A549 (cell line): ENCODE results near the gene TLDC2. TPM values are rescaled to one million over a fixed set of nuclear protein-coding genes. Genes with fewer than 3 reads are reported as not detected.

Experiments used
- ATAC-seq, 2 experiments: fragments of 200-7000 bp in 1 of 2; fragments of >200 bp in 1 of 2; cut with Nextera tagmentation in 1 of 2; cut with Tn5 transposase in 1 of 2; 3 replicates each; pipeline versions ENCODE4 v1.8.0 to v1.9.1; 2018 to 2020; ENCODE audit warnings: mild to moderate bottlenecking in 1 of 2, moderate library complexity in 1 of 2
- CTCF ChIA-PET: fragments of 300-600 bp; sonication (Branson Sonifier 250); formaldehyde crosslinking; extraction: SDS; loops from one replicate; lab custom pipeline; 2021; ENCODE audit warnings: antibody characterized with exemption, inconsistent platforms; lab: Yijun Ruan, JAX
- POLR2A ChIA-PET: fragments of 350-600 bp; formaldehyde crosslinking; extraction: SDS; loops from one replicate; lab custom pipeline; 2021; ENCODE audit warnings: antibody characterized with exemption, inconsistent platforms; lab: Yijun Ruan, JAX
- DNase-seq, 2 experiments: peaks; one replicate each; pipeline versions ENCODE4 v3.0.0 to v3.0.0-alpha.2; 2011 to 2016; ENCODE audit warnings: low read depth in 1 of 2, low spot score in 1 of 2
- FAIRE-seq: peaks from 2 replicates; lab custom pipeline; 2011; peaks lifted over from hg19 to GRCh38; lab: Jason Lieb, UNC
- H3K27ac ChIP-seq, 2 experiments: fragments of >200 bp; sonication (Bioruptor Twin); formaldehyde crosslinking; 3 replicates each; pipeline ENCODE4 v1.5.1; 2016 to 2017
- H3K4me1 ChIP-seq: fragments of >200 bp; sonication (Bioruptor Twin); formaldehyde crosslinking; 3 replicates; pipeline ENCODE4 v1.6.1; 2016
- H3K4me2 ChIP-seq: fragments of >200 bp; sonication (Bioruptor Twin); formaldehyde crosslinking; 3 replicates; pipeline ENCODE4 v1.6.1; 2016
- H3K4me3 ChIP-seq: fragments of >200 bp; sonication (Bioruptor Twin); formaldehyde crosslinking; 3 replicates; pipeline ENCODE4 v1.5.1; 2016
- H3K9me3 ChIP-seq: fragments of >200 bp; sonication (Bioruptor Twin); formaldehyde crosslinking; 3 replicates; pipeline ENCODE4 v1.6.1; 2016
- BHLHE40 ChIP-seq: IDR thresholded peaks from 2 replicates; pipeline ENCODE4 v1.6.1; 2012; ENCODE audit warnings: low read depth, low read length, inconsistent platforms
- CBX2 ChIP-seq: fragments of 200-600 bp; sonication (generic); IDR thresholded peaks from 2 replicates; pipeline ENCODE4 v1.6.1; 2016; ENCODE audit warnings: low read depth, mild to moderate bottlenecking, borderline replicate concordance
- CHD4 ChIP-seq: fragments of 200-600 bp; sonication (generic); IDR thresholded peaks from 2 replicates; pipeline ENCODE4 v1.6.1; 2016; ENCODE audit warnings: antibody characterized with exemption, mild to moderate bottlenecking, borderline replicate concordance
- EHF ChIP-seq: fragments of 250-450 bp; sonication (Bioruptor Pico); IDR thresholded peaks from 2 replicates; pipeline ENCODE4 v1.5.0; 2020; ENCODE audit warnings: mild to moderate bottlenecking
- ESRRA ChIP-seq: fragments of 150-350 bp; IDR thresholded peaks from 2 replicates; pipeline ENCODE4 v1.6.1; 2014; ENCODE audit warnings: mild to moderate bottlenecking, low read length, borderline replicate concordance
- FOXS1 ChIP-seq: fragments of 250-450 bp; sonication (Bioruptor Pico); IDR thresholded peaks from 2 replicates; pipeline ENCODE4 v1.5.0; 2020; ENCODE audit warnings: mild to moderate bottlenecking, moderate library complexity
- HDAC2 ChIP-seq: fragments of 200-600 bp; sonication (generic); IDR thresholded peaks from 2 replicates; pipeline ENCODE4 v1.6.1; 2016
- HEYL ChIP-seq: fragments of 250-450 bp; sonication (Bioruptor Pico); IDR thresholded peaks from 2 replicates; pipeline ENCODE4 v1.8.0; 2021; ENCODE audit warnings: mild to moderate bottlenecking, moderate library complexity
- JUNB ChIP-seq: fragments of >200 bp; sonication (Bioruptor Twin); formaldehyde crosslinking; IDR thresholded peaks from 2 replicates; pipeline ENCODE4 v1.6.1; 2016
- KDM1A ChIP-seq: fragments of 200-600 bp; sonication (generic); IDR thresholded peaks from 2 replicates; pipeline ENCODE4 v1.6.1; 2016; ENCODE audit warnings: low read depth, mild to moderate bottlenecking
- KDM5A ChIP-seq: fragments of 200-600 bp; sonication (generic); IDR thresholded peaks from 2 replicates; pipeline ENCODE4 v1.6.1; 2016; ENCODE audit warnings: antibody characterized with exemption, mild to moderate bottlenecking
- MAFK ChIP-seq: fragments of 450-650 bp; IDR thresholded peaks from 2 replicates; pipeline ENCODE4 v1.6.1; 2014; ENCODE audit not compliant: partially characterized antibody
- MAZ ChIP-seq: fragments of 150-350 bp; IDR thresholded peaks from 2 replicates; pipeline ENCODE4 v1.6.1; 2014; ENCODE audit warnings: antibody characterized with exemption, low read depth, low read length, borderline replicate concordance
- MYC ChIP-seq: IDR thresholded peaks from 2 replicates; pipeline ENCODE4 v1.6.1; 2012; ENCODE audit warnings: mild to moderate bottlenecking, inconsistent platforms, low read length, improper control_type of control experiment, borderline replicate concordance
- RAD21 ChIP-seq, 2 experiments: fragments of >200 bp in 1 of 2; sonication (Bioruptor Twin) in 1 of 2; formaldehyde crosslinking in 1 of 2; IDR thresholded peaks in 1 of 2; conservative IDR thresholded peaks in 1 of 2; 2 replicates in 1 of 2; 3 replicates in 1 of 2; pipeline ENCODE4 v1.6.1; 2012 to 2018; ENCODE audit warnings: inconsistent platforms in 1 of 2
- RCOR1 ChIP-seq: fragments of 150-350 bp; IDR thresholded peaks from 2 replicates; pipeline ENCODE4 v1.6.1; 2014; ENCODE audit warnings: antibody characterized with exemption, low read length, low read depth
- RNF2 ChIP-seq: fragments of 200-600 bp; sonication (generic); IDR thresholded peaks from 2 replicates; pipeline ENCODE4 v1.6.1; 2016; ENCODE audit warnings: low read depth, mild to moderate bottlenecking, antibody characterized with exemption, moderate library complexity, borderline replicate concordance
- SMC3 ChIP-seq: fragments of >200 bp; sonication (Bioruptor Twin); formaldehyde crosslinking; IDR thresholded peaks from 3 replicates; pipeline ENCODE4 v1.6.1; 2018; ENCODE audit warnings: inconsistent platforms
- TP53 ChIP-seq: fragments of 250-450 bp; sonication (Bioruptor Pico); IDR thresholded peaks from 2 replicates; pipeline ENCODE4 v1.5.0; 2021; ENCODE audit warnings: mild to moderate bottlenecking, moderate library complexity
- ZFP36 ChIP-seq: fragments of 450-650 bp; IDR thresholded peaks from 2 replicates; pipeline ENCODE4 v1.6.1; 2014; ENCODE audit warnings: borderline replicate concordance; ENCODE audit not compliant: partially characterized antibody
- WGBS: methylation state at CpG from one replicate; pipeline ENCODE4 v1.1.6; 2017; ENCODE audit errors: missing lambda C conversion rate; 5-methylcytosine and 5-hydroxymethylcytosine counted together
- polyA plus RNA-seq, 4 experiments: library from polyadenylated mRNA; depleted of rRNA in 3 of 4; stranded (reverse); fragments of >200 nt; fragmentation: RNase III in 1 of 4; extraction: RNeasy Plus Mini Kit Qiagen cat#74134 plus additional on column Dnase treatment in 1 of 4; gene quantifications; 2 replicates in 3 of 4; 3 replicates in 1 of 4; pipeline ENCODE4 v1.2.3, GENCODE V29; 2011 to 2017
- TF ChIP-seq, protein P1 (sequence below): fragments of 250-450 bp; sonication (Bioruptor Pico); IDR thresholded peaks from 2 replicates; pipeline ENCODE4 v1.5.0; 2020; ENCODE audit warnings: low read depth, mild to moderate bottlenecking, moderate library complexity
- TF ChIP-seq, protein P2 (sequence below): fragments of 200-600 bp; sonication (generic); IDR thresholded peaks from 2 replicates; pipeline ENCODE4 v1.6.1; 2016; ENCODE audit warnings: antibody characterized with exemption, mild to moderate bottlenecking, moderate library complexity
- TF ChIP-seq, protein P3 (sequence below): fragments of 150-350 bp; IDR thresholded peaks from 2 replicates; pipeline ENCODE4 v1.6.1; 2014; ENCODE audit warnings: low read depth, mild to moderate bottlenecking, low read length

The TLDC2 gene
- polyA plus RNA-seq, 2 of the 4 experiments (the other 2 are of a cell fraction): 0.17 TPM; not detected in 1

DNA sequence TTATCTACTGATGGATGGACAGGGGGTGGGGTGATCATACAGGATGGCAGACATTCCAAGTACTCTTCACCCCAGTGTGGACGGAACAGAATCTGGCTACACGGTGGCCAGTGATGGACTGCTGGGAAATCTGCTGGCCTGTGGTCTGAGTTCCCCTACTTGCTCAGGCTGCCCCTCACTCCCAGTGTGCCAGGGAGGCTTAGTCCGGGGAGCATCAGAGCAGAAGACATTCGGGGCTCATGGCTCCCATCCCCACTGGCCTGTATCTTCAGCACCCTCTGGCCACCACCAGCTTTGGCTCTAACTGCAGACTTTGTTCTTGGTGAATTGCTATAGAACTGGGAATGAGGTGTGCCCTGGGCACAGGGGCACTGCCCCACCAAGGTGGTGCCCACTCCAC is 15.3 kb downstream of the TLDC2 start:
- WGBS: 94% methylated on average over 4 of the region's 4 CpGs
- ChIA-PET POLR2A (no interaction called here), CTCF (interaction anchor here (0.6 to 1.5 kb wide), 3 partner anchors 8 to 31 kb away, joined by 3 to 4 read pairs (median 3); a partner anchor contains a TSS)
- Histone ChIP-seq H3K4me2 (no peak overlapping the region), H3K4me1 (no peaks in the 10 kb centered on the region), H3K27ac (no peak overlapping the region), H3K4me3 (no peak overlapping the region), H3K9me3 (no peaks in the 10 kb centered on the region)
- no peak for ATAC-seq
- DNase-seq: no peak
- no peak for TF ChIP-seq CHD4
- TF ChIP-seq EHF (CRISPR knock-in tag): no peak
- no peak for TF ChIP-seq HEYL (CRISPR knock-in tag)
- TF ChIP-seq MYC: no peak
- TF ChIP-seq JUNB: no peak
- TF ChIP-seq RCOR1: no peak
- TF ChIP-seq, protein P1, sequence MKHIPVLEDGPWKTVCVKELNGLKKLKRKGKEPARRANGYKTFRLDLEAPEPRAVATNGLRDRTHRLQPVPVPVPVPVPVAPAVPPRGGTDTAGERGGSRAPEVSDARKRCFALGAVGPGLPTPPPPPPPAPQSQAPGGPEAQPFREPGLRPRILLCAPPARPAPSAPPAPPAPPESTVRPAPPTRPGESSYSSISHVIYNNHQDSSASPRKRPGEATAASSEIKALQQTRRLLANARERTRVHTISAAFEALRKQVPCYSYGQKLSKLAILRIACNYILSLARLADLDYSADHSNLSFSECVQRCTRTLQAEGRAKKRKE (CRISPR knock-in tag): no peak
- TF ChIP-seq KDM5A: no peak
- no peak for FAIRE-seq

DNA sequence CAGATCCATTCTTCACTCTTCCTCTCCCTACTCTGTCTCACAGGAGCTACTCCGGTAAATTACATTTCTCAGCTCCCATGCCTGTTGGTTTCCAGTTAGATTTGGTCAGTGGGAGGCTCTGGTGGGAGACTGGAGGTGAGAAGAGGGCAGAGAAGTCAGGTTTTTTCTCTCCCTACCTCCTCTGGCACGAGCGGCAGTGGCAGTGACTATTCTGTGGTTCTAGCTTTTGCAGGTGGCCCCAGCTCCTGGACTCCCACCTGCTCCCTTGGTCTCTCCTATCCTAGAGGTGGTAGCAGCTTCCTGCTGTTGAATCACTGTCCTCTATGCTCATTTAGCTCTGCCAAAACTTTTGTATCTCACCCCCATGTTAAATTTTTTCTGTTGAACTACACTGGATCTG is 17.9 kb downstream of the TLDC2 start:
- WGBS: 92% methylated on average over 3 of the region's 3 CpGs

DNA sequence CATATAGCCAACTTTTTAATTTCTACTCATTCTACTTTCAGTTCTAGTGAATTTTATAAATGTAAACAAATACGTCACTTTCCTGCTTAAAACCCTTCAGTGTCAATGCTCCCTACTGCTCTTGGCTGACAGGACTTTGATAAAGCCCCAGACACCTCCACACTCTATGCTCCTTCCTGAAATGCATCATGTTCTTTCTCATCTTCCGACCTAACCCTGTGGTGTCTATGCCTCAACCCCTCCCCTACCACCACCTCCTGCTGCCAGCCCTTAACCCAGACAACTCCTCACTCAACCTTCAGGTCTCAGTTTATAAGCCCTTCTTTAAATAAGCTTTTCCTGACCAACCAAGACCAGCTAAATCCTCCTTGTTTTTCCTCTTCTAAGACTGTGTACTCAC is 19.1 kb downstream of the TLDC2 start:
- ChIA-PET POLR2A (no interaction called here), CTCF (interaction anchor here (1.4 to 2.0 kb wide), 2 partner anchors 24 to 86 kb away, joined by 3 to 8 read pairs; no protein-coding TSS in a partner anchor)
- H3K4me1 ChIP-seq: no peaks in the 10 kb centered on the region
- TF ChIP-seq, protein P2, sequence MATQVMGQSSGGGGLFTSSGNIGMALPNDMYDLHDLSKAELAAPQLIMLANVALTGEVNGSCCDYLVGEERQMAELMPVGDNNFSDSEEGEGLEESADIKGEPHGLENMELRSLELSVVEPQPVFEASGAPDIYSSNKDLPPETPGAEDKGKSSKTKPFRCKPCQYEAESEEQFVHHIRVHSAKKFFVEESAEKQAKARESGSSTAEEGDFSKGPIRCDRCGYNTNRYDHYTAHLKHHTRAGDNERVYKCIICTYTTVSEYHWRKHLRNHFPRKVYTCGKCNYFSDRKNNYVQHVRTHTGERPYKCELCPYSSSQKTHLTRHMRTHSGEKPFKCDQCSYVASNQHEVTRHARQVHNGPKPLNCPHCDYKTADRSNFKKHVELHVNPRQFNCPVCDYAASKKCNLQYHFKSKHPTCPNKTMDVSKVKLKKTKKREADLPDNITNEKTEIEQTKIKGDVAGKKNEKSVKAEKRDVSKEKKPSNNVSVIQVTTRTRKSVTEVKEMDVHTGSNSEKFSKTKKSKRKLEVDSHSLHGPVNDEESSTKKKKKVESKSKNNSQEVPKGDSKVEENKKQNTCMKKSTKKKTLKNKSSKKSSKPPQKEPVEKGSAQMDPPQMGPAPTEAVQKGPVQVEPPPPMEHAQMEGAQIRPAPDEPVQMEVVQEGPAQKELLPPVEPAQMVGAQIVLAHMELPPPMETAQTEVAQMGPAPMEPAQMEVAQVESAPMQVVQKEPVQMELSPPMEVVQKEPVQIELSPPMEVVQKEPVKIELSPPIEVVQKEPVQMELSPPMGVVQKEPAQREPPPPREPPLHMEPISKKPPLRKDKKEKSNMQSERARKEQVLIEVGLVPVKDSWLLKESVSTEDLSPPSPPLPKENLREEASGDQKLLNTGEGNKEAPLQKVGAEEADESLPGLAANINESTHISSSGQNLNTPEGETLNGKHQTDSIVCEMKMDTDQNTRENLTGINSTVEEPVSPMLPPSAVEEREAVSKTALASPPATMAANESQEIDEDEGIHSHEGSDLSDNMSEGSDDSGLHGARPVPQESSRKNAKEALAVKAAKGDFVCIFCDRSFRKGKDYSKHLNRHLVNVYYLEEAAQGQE: no peak
- TF ChIP-seq MAFK (no peak), FOXS1 (no peak), CBX2 (no peak), SMC3 (no peak), TP53 (CRISPR knock-in tag) (no peak), KDM1A (no peak), BHLHE40 (no peak), KDM5A (no peak), ESRRA (no peak), MAZ (no peak)
- TF ChIP-seq, protein P1 (CRISPR knock-in tag): no peak
- TF ChIP-seq, protein P3, sequence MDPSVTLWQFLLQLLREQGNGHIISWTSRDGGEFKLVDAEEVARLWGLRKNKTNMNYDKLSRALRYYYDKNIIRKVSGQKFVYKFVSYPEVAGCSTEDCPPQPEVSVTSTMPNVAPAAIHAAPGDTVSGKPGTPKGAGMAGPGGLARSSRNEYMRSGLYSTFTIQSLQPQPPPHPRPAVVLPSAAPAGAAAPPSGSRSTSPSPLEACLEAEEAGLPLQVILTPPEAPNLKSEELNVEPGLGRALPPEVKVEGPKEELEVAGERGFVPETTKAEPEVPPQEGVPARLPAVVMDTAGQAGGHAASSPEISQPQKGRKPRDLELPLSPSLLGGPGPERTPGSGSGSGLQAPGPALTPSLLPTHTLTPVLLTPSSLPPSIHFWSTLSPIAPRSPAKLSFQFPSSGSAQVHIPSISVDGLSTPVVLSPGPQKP: no peak

More for the DNA sequence above, 17.9 kb downstream of the TLDC2 start:
- ChIA-PET CTCF (interaction anchor here (0.6 to 2.0 kb wide), 7 partner anchors 10 to 362 kb away, joined by 3 to 8 read pairs (median 3); partner anchors contain the start of gene DSN1), POLR2A (no interaction called here)
- TF ChIP-seq RAD21 (conservative IDR thresholded peaks at IDR 0.05 in 1 of 2, IDR thresholded peaks at IDR 0.05 in 1 of 2): no peak
- TF ChIP-seq, protein P2: no peak
- TF ChIP-seq CHD4: no peak
- no peak for TF ChIP-seq ZFP36
- TF ChIP-seq HDAC2: no peak
- TF ChIP-seq RNF2: no peak
- DNase-seq (no peak), FAIRE-seq (no peak), ATAC-seq (no peak)
- no peaks in the 10 kb centered on the region for H3K4me1 ChIP-seq
- H3K9me3 ChIP-seq: no peaks in the 10 kb centered on the region
- no peak overlapping the region for H3K27ac ChIP-seq
- no peak overlapping the region for H3K4me3 ChIP-seq
- H3K4me2 ChIP-seq: no peak overlapping the region

More for the DNA sequence above, 19.1 kb downstream of the TLDC2 start:
- WGBS: 89% methylated on average over 2 of the region's 2 CpGs
- Histone ChIP-seq H3K27ac (no peak overlapping the region), H3K4me2 (no peak overlapping the region), H3K9me3 (no peaks in the 10 kb centered on the region), H3K4me3 (no peak overlapping the region)
- DNase-seq (no peak), ATAC-seq (no peak), FAIRE-seq (no peak)
